DOHH2 (cell line): ENCODE results near the gene EFNB1.

ENCODE experiments used
- H3F3A ChIP-seq: fragments of 200-600 bp; sonication (generic), shearing (Covaris generic); 2 replicates; pipeline ENCODE4 v1.6.0; 2016; ENCODE audit warnings: antibody characterized with exemption, mild to moderate bottlenecking; ENCODE audit not compliant: control insufficient read depth, insufficient read depth
- H3K27ac ChIP-seq: fragments of 200-600 bp; sonication (generic); 2 replicates; pipeline ENCODE4 v1.5.1; 2014; ENCODE audit warnings: low read depth, mild to moderate bottlenecking, low read length, moderate library complexity
- H3K27me3 ChIP-seq: fragments of 200-600 bp; sonication (generic); 2 replicates; pipeline ENCODE4 v1.6.1; 2014; ENCODE audit warnings: mild to moderate bottlenecking, low read length, mixed read lengths; ENCODE audit not compliant: control insufficient read depth
- H3K36me3 ChIP-seq: fragments of 200-600 bp; sonication (generic); 2 replicates; pipeline ENCODE4 v1.6.1; 2014; ENCODE audit warnings: mild to moderate bottlenecking, low read length, moderate library complexity, mixed read lengths; ENCODE audit not compliant: control insufficient read depth
- H3K4me1 ChIP-seq: fragments of 200-600 bp; sonication (generic); 2 replicates; pipeline ENCODE4 v1.6.1; 2014; ENCODE audit warnings: mild to moderate bottlenecking, low read length, mixed read lengths; ENCODE audit not compliant: control insufficient read depth
- H3K4me2 ChIP-seq: fragments of 200-600 bp; sonication (generic); 2 replicates; pipeline ENCODE4 v1.6.0; 2014; ENCODE audit warnings: mild to moderate bottlenecking, low read length, moderate library complexity
- H3K4me3 ChIP-seq: fragments of 200-600 bp; sonication (generic); 2 replicates; pipeline ENCODE4 v1.5.1; 2014; ENCODE audit warnings: mild to moderate bottlenecking, low read length, mixed read lengths
- H3K79me2 ChIP-seq: fragments of 200-600 bp; sonication (generic); 2 replicates; pipeline ENCODE4 v1.6.1; 2014; ENCODE audit warnings: mild to moderate bottlenecking, low read length, mixed read lengths; ENCODE audit not compliant: control insufficient read depth
- H3K9me2 ChIP-seq: fragments of 200-600 bp; sonication (generic); replicated peaks from 2 replicates; pipeline ENCODE4 v1.6.1; 2014; ENCODE audit warnings: mild to moderate bottlenecking, low read length, mixed read lengths; ENCODE audit not compliant: control insufficient read depth
- H3K9me3 ChIP-seq: fragments of 200-600 bp; sonication (generic); 2 replicates; pipeline ENCODE4 v1.6.1; 2014; ENCODE audit warnings: antibody characterized with exemption, low read length, mixed read lengths; ENCODE audit not compliant: control insufficient read depth, insufficient read depth
- H4K20me1 ChIP-seq: fragments of 200-600 bp; sonication (generic); 2 replicates; pipeline ENCODE4 v1.6.0; 2014; ENCODE audit warnings: low read depth, mild to moderate bottlenecking, antibody characterized with exemption, low read length, moderate library complexity; ENCODE audit not compliant: control insufficient read depth, insufficient read depth
- CTCF ChIP-seq: fragments of 200-600 bp; sonication (generic); IDR thresholded peaks from one replicate; pipeline ENCODE4 v1.5.1; 2014; ENCODE audit warnings: antibody characterized with exemption, mild to moderate bottlenecking, low read depth, low read length; ENCODE audit not compliant: poor library complexity, severe bottlenecking
- EZH2phosphoT487 ChIP-seq: fragments of 200-600 bp; sonication (generic); IDR thresholded peaks from 2 replicates; pipeline ENCODE4 v1.6.1; 2017; ENCODE audit warnings: borderline replicate concordance, mild to moderate bottlenecking, antibody characterized with exemption, low read length, moderate library complexity, mixed read lengths

The EFNB1 gene

GRCh38 chrX:68865300-68865699, 36.5 kb downstream of the EFNB1 start:
- Histone ChIP-seq H3K9me3 (no peaks in the 10 kb centered on the region), H3K36me3 (no peaks in the 10 kb centered on the region), H3K27ac (no peak overlapping the region), H3K4me1 (no peaks in the 10 kb centered on the region), H4K20me1 (no peaks in the 10 kb centered on the region), H3K27me3 (no peaks in the 10 kb centered on the region), H3K79me2 (no peaks in the 10 kb centered on the region), H3K4me3 (no peak overlapping the region), H3K9me2 (no peaks in the 10 kb centered on the region), H3F3A (no peaks in the 10 kb centered on the region), H3K4me2 (no peak overlapping the region)
- TF ChIP-seq CTCF = no peak
- no peak for TF ChIP-seq EZH2phosphoT487

- TF ChIP-seq CTCF (no peak), EZH2phosphoT487 (no peak)
- no peaks in the 10 kb centered on the region for H4K20me1 ChIP-seq
- no peaks in the 10 kb centered on the region for H3F3A ChIP-seq
- no peaks in the 10 kb centered on the region for H3K9me3 ChIP-seq
- H3K27me3 ChIP-seq = no peaks in the 10 kb centered on the region
- H3K9me2 ChIP-seq = no peaks in the 10 kb centered on the region
- no peak overlapping the region for H3K4me3 ChIP-seq
- no peak overlapping the region for H3K4me2 ChIP-seq
- no peaks in the 10 kb centered on the region for H3K36me3 ChIP-seq
- no peaks in the 10 kb centered on the region for H3K4me1 ChIP-seq
- H3K79me2 ChIP-seq = no peaks in the 10 kb centered on the region
- H3K27ac ChIP-seq = no peak overlapping the region
Observed at GRCh38 chrX:68865926-68866325, 37.1 kb downstream of the EFNB1 start.

GRCh38 chrX:68867458-68868112, 38.8 kb downstream of the EFNB1 start:
- no peak overlapping the region for H3K4me3 ChIP-seq
- no peak overlapping the region for H3K4me2 ChIP-seq
- no peaks in the 10 kb centered on the region for H3K27me3 ChIP-seq
- H3K4me1 ChIP-seq = no peaks in the 10 kb centered on the region
- H3K36me3 ChIP-seq = no peaks in the 10 kb centered on the region
- no peaks in the 10 kb centered on the region for H3K79me2 ChIP-seq
- H4K20me1 ChIP-seq = no peaks in the 10 kb centered on the region
- no peak overlapping the region for H3K27ac ChIP-seq
- no peaks in the 10 kb centered on the region for H3K9me3 ChIP-seq
- TF ChIP-seq CTCF (no peak), EZH2phosphoT487 (no peak)
- H3K9me2 ChIP-seq = no peaks in the 10 kb centered on the region
- no peaks in the 10 kb centered on the region for H3F3A ChIP-seq
